IPS-15b (cell line): ENCODE measurements around the gene CTXND2.
"Not testable (repeated sequence)": the region's sequence is repeated elsewhere in the genome, so short reads cannot be mapped to it uniquely, and the experiment has no call there.

Source experiments
- H3K27me3 ChIP-seq: one replicate; pipeline ENCODE4 v1.6.1; 2013; ENCODE audit warnings: low read length; ENCODE audit not compliant: control insufficient read depth, insufficient read depth
- H3K36me3 ChIP-seq: one replicate; pipeline ENCODE4 v1.6.1; 2013; ENCODE audit warnings: low read length; ENCODE audit not compliant: control insufficient read depth, insufficient read depth
- H3K4me1 ChIP-seq: one replicate; pipeline ENCODE4 v1.6.1; 2013; ENCODE audit warnings: mild to moderate bottlenecking, low read length; ENCODE audit not compliant: control insufficient read depth, insufficient read depth
- H3K4me3 ChIP-seq: one replicate; pipeline ENCODE4 v1.5.1; 2013; ENCODE audit warnings: low read depth, low read length
- H3K9ac ChIP-seq: one replicate; pipeline ENCODE4 v1.6.1; 2013; ENCODE audit warnings: low read depth, mild to moderate bottlenecking, low read length
- H3K9me3 ChIP-seq: one replicate; pipeline ENCODE4 v1.6.1; 2013; ENCODE audit warnings: mild to moderate bottlenecking, low read length; ENCODE audit not compliant: control insufficient read depth, insufficient read depth

CTXND2 gene

GRCh38 chr1:150872572-150872971, 14.4 kb upstream of the CTXND2 start:
- H3K4me1 ChIP-seq, result no peaks in the 10 kb centered on the region
- H3K36me3 ChIP-seq, result peaks cover 3% of the 10 kb centered on the region
- no peaks in the 10 kb centered on the region for H3K9me3 ChIP-seq
- no peak overlapping the region for H3K9ac ChIP-seq
- no peak overlapping the region for H3K4me3 ChIP-seq
- H3K27me3 ChIP-seq, result no peaks in the 10 kb centered on the region

- Histone ChIP-seq H3K4me3 (no peak overlapping the region), H3K9me3 (no peaks in the 10 kb centered on the region), H3K27me3 (no peaks in the 10 kb centered on the region), H3K4me1 (no peaks in the 10 kb centered on the region), H3K9ac (no peak overlapping the region), H3K36me3 (peaks cover 3% of the 10 kb centered on the region)
These were observed 13.4 kb upstream of the CTXND2 start for GRCh38 chr1:150873521-150873920.

DNA sequence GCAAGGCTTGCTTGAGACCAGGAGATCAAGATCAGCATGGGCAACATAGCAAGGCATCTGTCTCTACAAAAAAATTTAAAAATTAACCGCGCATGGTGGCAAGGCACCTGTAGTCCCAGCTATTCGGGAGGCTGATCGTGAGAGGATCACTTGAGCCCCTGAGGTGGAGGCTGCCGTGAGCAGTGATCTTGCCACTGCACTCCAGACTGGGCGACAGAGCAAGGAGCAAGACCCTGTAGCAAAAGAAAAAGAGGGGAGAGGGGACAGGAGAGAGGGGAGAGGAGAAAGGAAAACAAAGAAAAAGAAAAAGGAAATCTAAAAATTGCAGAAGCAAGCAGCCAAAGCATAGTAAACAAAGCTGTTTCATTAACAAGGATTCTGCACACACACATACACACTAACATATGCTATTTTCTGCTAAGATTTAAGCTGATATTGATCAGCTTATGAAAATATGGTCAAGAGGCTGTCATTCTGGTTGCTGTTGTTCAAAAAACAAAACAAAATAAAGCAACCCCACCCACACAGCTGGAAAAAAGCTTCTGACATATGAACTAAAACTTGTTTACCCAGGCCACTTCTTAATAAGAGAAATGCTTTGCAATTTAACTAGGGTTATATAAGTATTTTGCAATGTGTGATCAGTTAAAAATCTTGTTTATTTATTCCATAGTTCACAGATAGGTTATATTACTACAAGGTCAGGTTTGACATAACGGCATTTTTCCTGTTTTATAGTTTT, 12.3 kb upstream of the CTXND2 start:
- no peaks in the 10 kb centered on the region for H3K9me3 ChIP-seq
- no peaks in the 10 kb centered on the region for H3K27me3 ChIP-seq
- H3K4me1 ChIP-seq, result no peaks in the 10 kb centered on the region
- H3K36me3 ChIP-seq, result peaks cover 3% of the 10 kb centered on the region
- no peak overlapping the region for H3K4me3 ChIP-seq
- no peak overlapping the region for H3K9ac ChIP-seq

- no peaks in the 10 kb centered on the region for H3K27me3 ChIP-seq
- H3K36me3 ChIP-seq, result peaks cover 3% of the 10 kb centered on the region
- peak overlapping the region; percentile 51 for H3K4me3 ChIP-seq
- no peaks in the 10 kb centered on the region for H3K4me1 ChIP-seq
- H3K9ac ChIP-seq, result peak overlapping the region; percentile 56
- H3K9me3 ChIP-seq, result no peaks in the 10 kb centered on the region
These were observed 11.5 kb upstream of the CTXND2 start for GRCh38 chr1:150875197-150876118.

DNA sequence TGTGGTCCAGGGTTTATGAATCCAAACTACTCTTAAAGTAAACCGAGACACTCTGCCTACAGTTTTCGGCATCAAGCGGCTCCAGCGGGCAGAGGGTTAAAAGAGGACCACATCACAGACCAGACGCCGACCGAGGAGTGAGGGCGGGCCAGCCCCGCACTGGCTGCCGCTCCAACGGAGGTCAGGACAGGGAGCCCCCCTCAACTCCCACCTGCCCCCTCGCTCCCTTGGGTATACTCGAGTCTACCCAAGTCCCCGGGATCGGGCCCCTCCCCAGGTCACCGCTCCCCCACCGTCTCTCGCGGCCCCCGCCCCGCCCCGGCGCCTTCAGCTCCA, 10.8 kb upstream of the CTXND2 start:
- Histone ChIP-seq H3K27me3 (no peaks in the 10 kb centered on the region), H3K36me3 (peaks cover 3% of the 10 kb centered on the region), H3K4me1 (no peaks in the 10 kb centered on the region), H3K4me3 (peak overlapping the region; percentile 51), H3K9me3 (no peaks in the 10 kb centered on the region), H3K9ac (peak overlapping the region; percentile 56)

DNA sequence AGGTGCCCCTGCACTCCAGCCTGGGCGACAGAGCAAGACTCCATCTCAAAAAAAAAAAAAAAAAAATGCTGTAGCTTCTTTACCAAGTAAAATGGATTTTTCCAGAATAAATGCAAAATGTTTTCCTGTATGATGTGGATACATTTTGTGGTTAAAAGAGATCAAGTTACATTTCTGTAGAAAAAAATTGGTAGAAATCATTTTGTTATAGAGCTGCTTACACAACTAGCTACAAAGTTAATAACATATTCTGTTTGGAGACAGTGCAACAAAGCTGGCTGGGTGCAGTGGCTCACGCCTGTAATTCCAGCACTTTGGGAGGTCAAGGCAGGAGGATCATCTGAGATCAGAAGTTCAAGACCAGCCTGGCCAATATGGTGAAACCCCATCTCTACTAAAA, 8.0 kb upstream of the CTXND2 start:
- H3K9ac ChIP-seq, H3K9me3 ChIP-seq, H3K4me3 ChIP-seq, H3K36me3 ChIP-seq, H3K27me3 ChIP-seq, H3K4me1 ChIP-seq: not testable (repeated sequence)

GRCh38 chr1:150881331-150882070, 5.4 kb upstream of the CTXND2 start:
- Histone ChIP-seq H3K4me3 (no peak overlapping the region), H3K4me1 (no peaks in the 10 kb centered on the region), H3K9me3 (no peaks in the 10 kb centered on the region), H3K27me3 (no peaks in the 10 kb centered on the region), H3K9ac (no peak overlapping the region), H3K36me3 (no peaks in the 10 kb centered on the region)

DNA sequence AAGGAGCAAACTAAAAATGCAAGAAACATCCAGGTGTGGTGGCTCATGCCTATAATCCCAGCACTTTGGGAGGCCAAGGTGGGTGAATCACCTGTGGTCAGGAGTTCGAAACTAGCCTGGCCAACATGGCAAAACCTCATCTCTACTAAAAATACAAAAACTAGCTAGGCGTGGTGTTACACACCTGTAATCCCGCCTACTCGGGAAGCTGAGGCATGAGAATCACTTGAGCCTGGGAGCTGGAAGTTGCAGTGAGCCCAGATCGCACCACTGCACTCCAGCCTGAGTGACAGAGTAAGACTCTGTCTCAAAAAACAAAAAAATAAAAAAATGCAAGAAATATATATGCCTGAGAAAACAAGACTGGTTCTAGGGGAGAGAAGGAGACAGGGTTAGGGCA, 3.8 kb upstream of the CTXND2 start:
- H3K9ac ChIP-seq, H3K9me3 ChIP-seq, H3K27me3 ChIP-seq, H3K4me3 ChIP-seq, H3K36me3 ChIP-seq, H3K4me1 ChIP-seq: not testable (repeated sequence)

DNA sequence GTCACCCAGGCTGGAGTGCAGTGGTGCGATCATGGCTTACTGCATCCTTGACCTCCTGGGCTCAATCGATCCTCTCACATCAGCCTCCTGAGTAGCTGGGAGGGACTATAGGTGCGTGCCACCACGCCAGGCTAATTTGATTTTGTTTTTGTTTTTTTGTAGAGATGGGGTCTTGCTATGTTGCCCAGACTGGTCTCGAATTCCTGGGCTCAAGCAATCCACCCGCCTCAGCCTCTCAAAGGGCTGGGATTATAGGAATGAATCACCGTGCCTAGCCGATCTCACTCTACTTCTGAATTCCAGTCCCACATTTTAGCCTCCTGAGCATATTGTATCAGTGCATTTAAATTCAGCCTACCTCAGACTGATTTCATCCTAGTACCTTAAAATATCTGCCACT, 1.8 kb downstream of the CTXND2 start:
- H3K36me3 ChIP-seq, result no peaks in the 10 kb centered on the region
- no peak overlapping the region for H3K9ac ChIP-seq
- no peak overlapping the region for H3K4me3 ChIP-seq
- no peaks in the 10 kb centered on the region for H3K9me3 ChIP-seq
- H3K4me1 ChIP-seq, result no peaks in the 10 kb centered on the region
- H3K27me3 ChIP-seq, result no peaks in the 10 kb centered on the region

- H3K27me3 ChIP-seq, result no peaks in the 10 kb centered on the region
- H3K4me1 ChIP-seq, result no peaks in the 10 kb centered on the region
- no peaks in the 10 kb centered on the region for H3K36me3 ChIP-seq
- H3K9ac ChIP-seq, result no peak overlapping the region
- H3K9me3 ChIP-seq, result no peaks in the 10 kb centered on the region
- no peak overlapping the region for H3K4me3 ChIP-seq
These were observed 3.1 kb downstream of the CTXND2 start for GRCh38 chr1:150890033-150890416.

GRCh38 chr1:150893336-150893913, 6.5 kb downstream of the CTXND2 start:
- no peaks in the 10 kb centered on the region for H3K4me1 ChIP-seq
- H3K9me3 ChIP-seq, result no peaks in the 10 kb centered on the region
- H3K36me3 ChIP-seq, result no peaks in the 10 kb centered on the region
- no peak overlapping the region for H3K9ac ChIP-seq
- H3K4me3 ChIP-seq, result no peak overlapping the region
- no peaks in the 10 kb centered on the region for H3K27me3 ChIP-seq
